Neural cell (in vitro differentiated cells): ENCODE data around the gene ACTR3C. TPM values are rescaled to one million over a fixed set of nuclear protein-coding genes. Genes with fewer than 3 reads are reported as not detected.
A peak's percentile ranks its signal among the peaks of the same experiment; 100 is the strongest.
"Not testable (repeated sequence)": the region's sequence is repeated elsewhere in the genome, so short reads cannot be mapped to it uniquely, and the experiment has no call there.

ENCODE experiments used
- H2AFZ ChIP-seq: fragments of 200-600, 300-800 bp; sonication (generic), shearing (Covaris generic); 2 replicates; pipeline ENCODE4 v1.6.0; 2014; ENCODE audit warnings: low read depth, mild to moderate bottlenecking, antibody characterized with exemption, low read length, moderate library complexity
- H3F3A ChIP-seq: fragments of 200-600 bp; shearing (Covaris generic); 2 replicates; pipeline ENCODE4 v1.6.1; 2016; ENCODE audit warnings: mild to moderate bottlenecking, moderate library complexity, mixed read lengths, antibody characterized with exemption, low read length; ENCODE audit not compliant: insufficient read depth, poor library complexity, severe bottlenecking
- H3K27ac ChIP-seq: fragments of 200-600, 300-800 bp; sonication (generic), shearing (Covaris generic); 2 replicates; pipeline ENCODE4 v1.5.1; 2014; ENCODE audit warnings: mild to moderate bottlenecking, low read length, moderate library complexity
- H3K27me3 ChIP-seq: fragments of 300-800, 200-600 bp; sonication (generic), shearing (Covaris generic); 2 replicates; pipeline ENCODE4 v1.6.0; 2014; ENCODE audit warnings: mild to moderate bottlenecking, low read depth, low read length, moderate library complexity; ENCODE audit not compliant: insufficient read depth
- H3K36me3 ChIP-seq: fragments of 300-800, 200-600 bp; sonication (generic), shearing (Covaris generic); 2 replicates; pipeline ENCODE4 v1.5.1; 2014; ENCODE audit warnings: mild to moderate bottlenecking, antibody characterized with exemption, low read length, moderate library complexity; ENCODE audit not compliant: insufficient read depth
- H3K4me2 ChIP-seq: fragments of 300-800, 200-600 bp; sonication (generic), shearing (Covaris generic); 2 replicates; pipeline ENCODE4 v1.6.0; 2014; ENCODE audit warnings: mild to moderate bottlenecking, low read length
- H3K4me3 ChIP-seq: fragments of 300-800, 200-600 bp; sonication (generic), shearing (Covaris generic); 2 replicates; pipeline ENCODE4 v1.5.1; 2014; ENCODE audit warnings: mild to moderate bottlenecking, low read length, moderate library complexity
- H3K79me2 ChIP-seq: fragments of 200-600 bp; shearing (Covaris generic); replicated peaks from 2 replicates; pipeline ENCODE4 v1.6.0; 2014; ENCODE audit warnings: mild to moderate bottlenecking, low read length, moderate library complexity; ENCODE audit not compliant: insufficient read depth
- H3K9ac ChIP-seq: fragments of 300-800, 200-600 bp; sonication (generic), shearing (Covaris generic); 2 replicates; pipeline ENCODE4 v1.6.1; 2016; ENCODE audit warnings: mild to moderate bottlenecking, low read length, mixed read lengths
- H3K9me2 ChIP-seq: fragments of 200-600 bp; shearing (Covaris generic); 2 replicates; pipeline ENCODE4 v1.6.1; 2016; ENCODE audit warnings: mild to moderate bottlenecking, low read length, mixed read lengths; ENCODE audit not compliant: insufficient read depth
- H3K9me3 ChIP-seq: fragments of 200-600, 300-800 bp; sonication (generic), shearing (Covaris generic); 2 replicates; pipeline ENCODE4 v1.6.1; 2016; ENCODE audit warnings: mild to moderate bottlenecking, mixed run types, low read length, moderate library complexity, mixed read lengths
- H4K20me1 ChIP-seq: fragments of 200-600 bp; shearing (Covaris generic); 2 replicates; pipeline ENCODE4 v1.6.1; 2016; ENCODE audit warnings: mild to moderate bottlenecking, mixed run types; ENCODE audit not compliant: insufficient read depth
- CTCF ChIP-seq: fragments of 450-650 bp; IDR thresholded peaks from 2 replicates; pipeline ENCODE4 v1.5.1; 2014; ENCODE audit warnings: antibody characterized with exemption, mild to moderate bottlenecking, moderate library complexity; ENCODE audit not compliant: poor library complexity, severe bottlenecking
- polyA plus RNA-seq: library from polyadenylated mRNA; depleted of rRNA; stranded (reverse); fragments of >200 nt; gene quantifications from 2 replicates; pipeline ENCODE4 v1.2.3, GENCODE V29; 2014

The ACTR3C gene
- polyA plus RNA-seq, 1 donor from 2014 or later, result not detected

- H3K9me2 ChIP-seq, H4K20me1 ChIP-seq, H2AFZ ChIP-seq, H3K4me2 ChIP-seq, H3K9me3 ChIP-seq, H3K36me3 ChIP-seq, H3K27ac ChIP-seq, H3F3A ChIP-seq, H3K79me2 ChIP-seq: not testable (repeated sequence)
- peak; percentile 43 for TF ChIP-seq CTCF
- Histone ChIP-seq H3K9ac (peak overlapping the region; percentile 23), H3K4me3 (peak overlapping the region; percentile 63), H3K27me3 (peaks cover 21% of the 10 kb centered on the region)
Observed at GRCh38 chr7:150220673-150221181, 102.6 kb downstream of the ACTR3C start.

GRCh38 chr7:150219941-150220658 lies 103.2 kb downstream of the ACTR3C start:
- not testable (repeated sequence) for H3K9me2 ChIP-seq
- peaks cover 21% of the 10 kb centered on the region for H3K27me3 ChIP-seq

GRCh38 chr7:150206848-150207247 lies 116.5 kb downstream of the ACTR3C start:
- not testable (repeated sequence) for H2AFZ ChIP-seq, H3K79me2 ChIP-seq, H3K4me2 ChIP-seq, H3K9me2 ChIP-seq, H3K36me3 ChIP-seq, H3K27me3 ChIP-seq, H3K4me3 ChIP-seq, H3K27ac ChIP-seq, H3F3A ChIP-seq, H3K9ac ChIP-seq, H4K20me1 ChIP-seq, H3K9me3 ChIP-seq

More at GRCh38 chr7:150219941-150220658, 103.2 kb downstream of the ACTR3C start:
- not testable (repeated sequence) for H2AFZ ChIP-seq, H3K27ac ChIP-seq, H3K4me2 ChIP-seq, H3K79me2 ChIP-seq, H3K9ac ChIP-seq, H3K9me3 ChIP-seq, H3K36me3 ChIP-seq, H3F3A ChIP-seq, H4K20me1 ChIP-seq
- peak overlapping the region; percentile 63 for H3K4me3 ChIP-seq

- H3K9ac ChIP-seq, result not testable (repeated sequence)
Observed at GRCh38 chr7:150205866-150206265, 117.5 kb downstream of the ACTR3C start.

GRCh38 chr7:150204577-150204976 lies 118.8 kb downstream of the ACTR3C start:
- not testable (repeated sequence) for H2AFZ ChIP-seq, H3K9ac ChIP-seq, H3K27me3 ChIP-seq, H3K79me2 ChIP-seq, H3K9me3 ChIP-seq, H3K9me2 ChIP-seq, H3K36me3 ChIP-seq, H4K20me1 ChIP-seq, H3K4me3 ChIP-seq, H3F3A ChIP-seq, H3K27ac ChIP-seq, H3K4me2 ChIP-seq

More at GRCh38 chr7:150205866-150206265, 117.5 kb downstream of the ACTR3C start:
- H2AFZ ChIP-seq, H3K79me2 ChIP-seq, H3K9me2 ChIP-seq, H4K20me1 ChIP-seq, H3K36me3 ChIP-seq, H3F3A ChIP-seq, H3K27me3 ChIP-seq, H3K9me3 ChIP-seq, H3K27ac ChIP-seq, H3K4me3 ChIP-seq, H3K4me2 ChIP-seq: not testable (repeated sequence)

- H3K4me3 ChIP-seq, H3K79me2 ChIP-seq, H3F3A ChIP-seq, H3K9me3 ChIP-seq, H3K36me3 ChIP-seq, H3K4me2 ChIP-seq, H3K9me2 ChIP-seq, H4K20me1 ChIP-seq, H3K9ac ChIP-seq, H3K27ac ChIP-seq, H3K27me3 ChIP-seq, H2AFZ ChIP-seq: not testable (repeated sequence)
Observed at GRCh38 chr7:150202894-150203293, 120.5 kb downstream of the ACTR3C start.
